Activated CD4-positive, CD25-positive, alpha-beta regulatory T cell treated with anti-CD3 and anti-CD28 coated beads, Interleukin-2, amount 50 U/mL, for 24 hours (primary cell): ENCODE results near the gene CRX.
A peak's percentile ranks its signal among the peaks of the same experiment; 100 is the strongest.
"Not testable (repeated sequence)": the region's sequence is repeated elsewhere in the genome, so short reads cannot be mapped to it uniquely, and the experiment has no call there.

Experiments used
- ATAC-seq, 2 donors: fragments of 150-1000 bp; cut with Tn5 transposase; one replicate each; pipeline ENCODE4 v1.10.0; 2021; ENCODE audit warnings: mild to moderate bottlenecking in 1 of 2, moderate library complexity in 1 of 2

CRX gene

GRCh38 chr19:47821460-47822020, at the start of gene CRX:
Gene CRX (plus strand): TSS chr19:47821937. CDS start chr19:47834444, 12,507 bp downstream.
- ATAC-seq: no peak

GRCh38 chr19:47776568-47776967, 45.2 kb upstream of the CRX start:
- no peak for ATAC-seq

GRCh38 chr19:47777245-47778048, 44.3 kb upstream of the CRX start:
- ATAC-seq: not testable (repeated sequence)

- ATAC-seq: peak; percentile 94 to 95
These were observed 43.4 kb upstream of the CRX start, which contains the start of gene SELENOW for GRCh38 chr19:47778049-47778953. Gene SELENOW (plus strand): TSS chr19:47778703. CDS start chr19:47778786, 83 bp downstream.

- peak; percentile 7 for ATAC-seq
These were observed 42.8 kb upstream of the CRX start for GRCh38 chr19:47778954-47779351.

- no peak for ATAC-seq
These were observed 42.1 kb upstream of the CRX start for GRCh38 chr19:47779524-47780214.

- no peak for ATAC-seq
These were observed 41.6 kb upstream of the CRX start for GRCh38 chr19:47780215-47780551.

- no peak for ATAC-seq
These were observed 40.0 kb upstream of the CRX start for GRCh38 chr19:47781590-47782262.

GRCh38 chr19:47786566-47786965, 35.2 kb upstream of the CRX start:
- ATAC-seq: no peak

- ATAC-seq: not testable (repeated sequence)
These were observed 34.4 kb upstream of the CRX start for GRCh38 chr19:47787307-47787706.

- not testable (repeated sequence) for ATAC-seq
These were observed 31.9 kb upstream of the CRX start for GRCh38 chr19:47789811-47790210.

- ATAC-seq: peak; percentile 76 to 85
These were observed 31.3 kb upstream of the CRX start for GRCh38 chr19:47790398-47790814.

GRCh38 chr19:47792616-47793015, 29.1 kb upstream of the CRX start:
- no peak for ATAC-seq

GRCh38 chr19:47794526-47794925, 27.2 kb upstream of the CRX start:
- no peak for ATAC-seq

GRCh38 chr19:47796785-47797184, 25.0 kb upstream of the CRX start:
- ATAC-seq: no peak

- no peak for ATAC-seq
These were observed 23.5 kb upstream of the CRX start for GRCh38 chr19:47797996-47798903.

- no peak for ATAC-seq
These were observed 22.9 kb upstream of the CRX start for GRCh38 chr19:47798904-47799266.

GRCh38 chr19:47801270-47801669, 20.5 kb upstream of the CRX start:
- ATAC-seq: no peak

GRCh38 chr19:47802521-47803043, 19.2 kb upstream of the CRX start:
- ATAC-seq: no peak

GRCh38 chr19:47803148-47803547, 18.6 kb upstream of the CRX start:
- not testable (repeated sequence) for ATAC-seq

GRCh38 chr19:47803671-47804070, 18.1 kb upstream of the CRX start:
- not testable (repeated sequence) for ATAC-seq
